H9 (cell line): ENCODE data around the gene SPATA6L. TPM values are rescaled to one million over a fixed set of nuclear protein-coding genes. Genes with fewer than 3 reads are reported as not detected.

ENCODE experiments used
- DNase-seq: peaks from one replicate; pipeline ENCODE4 v3.0.0-alpha.2; 2017
- H2AFZ ChIP-seq: one replicate; pipeline ENCODE4 v1.6.1; 2013; ENCODE audit warnings: mild to moderate bottlenecking, low read length, control low read depth, moderate library complexity
- H2AK5ac ChIP-seq: 2 replicates; pipeline ENCODE4 v1.6.1; 2013; ENCODE audit warnings: low read length, control low read depth, mixed read lengths; ENCODE audit not compliant: insufficient read length
- H2BK120ac ChIP-seq: one replicate; pipeline ENCODE4 v1.6.1; 2013; ENCODE audit warnings: low read depth, mild to moderate bottlenecking, low read length, control low read depth, inconsistent platforms; ENCODE audit not compliant: poor library complexity, severe bottlenecking
- H2BK12ac ChIP-seq: 2 replicates; pipeline ENCODE4 v1.6.1; 2013; ENCODE audit warnings: low read length, control low read depth, mixed read lengths, low read depth; ENCODE audit not compliant: insufficient read length
- H2BK15ac ChIP-seq: 2 replicates; pipeline ENCODE4 v1.6.1; 2013; ENCODE audit warnings: low read depth, low read length, control low read depth
- H2BK20ac ChIP-seq: one replicate; pipeline ENCODE4 v1.6.1; 2013; ENCODE audit warnings: low read depth, mild to moderate bottlenecking, low read length, control low read depth, inconsistent platforms; ENCODE audit not compliant: poor library complexity, severe bottlenecking
- H2BK5ac ChIP-seq: 2 replicates; pipeline ENCODE4 v1.6.1; 2013; ENCODE audit warnings: low read length, control low read depth, mixed read lengths; ENCODE audit not compliant: insufficient read length
- H3K14ac ChIP-seq: 2 replicates; pipeline ENCODE4 v1.6.1; 2013; ENCODE audit warnings: low read length, control low read depth; ENCODE audit not compliant: insufficient read depth
- H3K18ac ChIP-seq: 2 replicates; pipeline ENCODE4 v1.6.1; 2013; ENCODE audit warnings: low read depth, mild to moderate bottlenecking, mixed read lengths, low read length, control low read depth; ENCODE audit not compliant: insufficient read length
- H3K23ac ChIP-seq: 2 replicates; pipeline ENCODE4 v1.6.1; 2013; ENCODE audit warnings: low read length, control low read depth, mixed read lengths, low read depth; ENCODE audit not compliant: insufficient read length
- H3K23me2 ChIP-seq: 2 replicates; pipeline ENCODE4 v1.6.1; 2013; ENCODE audit warnings: low read depth, mild to moderate bottlenecking, mixed read lengths, low read length, control low read depth; ENCODE audit not compliant: insufficient read length, poor library complexity, severe bottlenecking
- H3K27ac ChIP-seq: 2 replicates; pipeline ENCODE4 v1.5.1; 2013; ENCODE audit warnings: low read length, control low read depth, mixed read lengths, low read depth; ENCODE audit not compliant: insufficient read length
- H3K27me3 ChIP-seq: 2 replicates; pipeline ENCODE4 v1.6.1; 2013; ENCODE audit warnings: low read length, control low read depth, inconsistent platforms; ENCODE audit not compliant: insufficient read depth
- H3K4ac ChIP-seq: 2 replicates; pipeline ENCODE4 v1.6.1; 2013; ENCODE audit warnings: low read depth, mild to moderate bottlenecking, control low read depth, inconsistent platforms, low read length, moderate library complexity
- H3K4me1 ChIP-seq: 2 replicates; pipeline ENCODE4 v1.6.1; 2013; ENCODE audit warnings: low read length, control low read depth, inconsistent platforms; ENCODE audit not compliant: insufficient read depth
- H3K4me2 ChIP-seq: 2 replicates; pipeline ENCODE4 v1.6.1; 2013; ENCODE audit warnings: low read length, control low read depth, mixed read lengths; ENCODE audit not compliant: insufficient read length, insufficient read depth
- H3K56ac ChIP-seq: 2 replicates; pipeline ENCODE4 v1.6.1; 2013; ENCODE audit warnings: low read depth, mild to moderate bottlenecking, mixed read lengths, low read length, control low read depth; ENCODE audit not compliant: insufficient read length
- H3K79me1 ChIP-seq: 2 replicates; pipeline ENCODE4 v1.6.1; 2013; ENCODE audit warnings: low read depth, mild to moderate bottlenecking, moderate library complexity, low read length, control low read depth, inconsistent platforms; ENCODE audit not compliant: insufficient read depth, poor library complexity, severe bottlenecking
- H3K79me2 ChIP-seq: 2 replicates; pipeline ENCODE4 v1.6.1; 2013; ENCODE audit warnings: low read length, control low read depth, inconsistent platforms; ENCODE audit not compliant: insufficient read depth
- H3K9ac ChIP-seq: 2 replicates; pipeline ENCODE4 v1.6.1; 2013; ENCODE audit warnings: low read length, control low read depth, mixed read lengths; ENCODE audit not compliant: insufficient read length; ENCODE audit errors: extremely low read depth
- H3K9me3 ChIP-seq: one replicate; pipeline ENCODE4 v1.6.1; 2013; ENCODE audit warnings: low read depth, low read length, inconsistent platforms; ENCODE audit not compliant: control insufficient read depth
- H3T11ph ChIP-seq: one replicate; pipeline ENCODE4 v1.6.1; 2013; ENCODE audit warnings: mild to moderate bottlenecking, low read length, control low read depth, inconsistent platforms
- H4K20me1 ChIP-seq: one replicate; pipeline ENCODE4 v1.6.1; 2013; ENCODE audit not compliant: control insufficient read depth, insufficient read length, insufficient read depth
- H4K5ac ChIP-seq: 2 replicates; pipeline ENCODE4 v1.6.1; 2013; ENCODE audit warnings: low read depth, mild to moderate bottlenecking, mixed read lengths, low read length, control low read depth; ENCODE audit not compliant: insufficient read length
- H4K8ac ChIP-seq: replicated peaks from 2 replicates; pipeline ENCODE4 v1.6.1; 2013; ENCODE audit warnings: low read length, control low read depth, mixed read lengths, low read depth; ENCODE audit not compliant: insufficient read length
- H4K91ac ChIP-seq: 2 replicates; pipeline ENCODE4 v1.6.1; 2013; ENCODE audit warnings: low read depth, mild to moderate bottlenecking, moderate library complexity, mixed read lengths, low read length, control low read depth; ENCODE audit not compliant: insufficient read length
- H3K27ac Mint-ChIP-seq, 3 experiments: 2 replicates in 2 of 3; 3 replicates in 1 of 3; pipeline ENCODE4 v1.8.0; 2020 to 2021; ENCODE audit warnings: mixed read lengths in 3 of 3, mild to moderate bottlenecking in 1 of 3, moderate library complexity in 1 of 3
- H3K27me3 Mint-ChIP-seq: 2 replicates; pipeline ENCODE4 v1.8.0; 2021; ENCODE audit warnings: low read depth, mild to moderate bottlenecking, moderate library complexity, mixed read lengths
- H3K36me3 Mint-ChIP-seq, 3 experiments: 2 replicates in 2 of 3; 3 replicates in 1 of 3; pipeline ENCODE4 v1.8.0; 2020 to 2021; ENCODE audit warnings: low read depth in 3 of 3, mixed read lengths in 3 of 3; ENCODE audit not compliant: insufficient read depth in 1 of 3
- H3K4me1 Mint-ChIP-seq, 2 experiments: 2 replicates each; pipeline ENCODE4 v1.8.0; 2020; ENCODE audit warnings: mixed read lengths in 2 of 2
- H3K4me3 Mint-ChIP-seq, 2 experiments: 2 replicates in 1 of 2; 3 replicates in 1 of 2; pipeline ENCODE4 v1.8.0; 2020 to 2021; ENCODE audit warnings: mild to moderate bottlenecking in 2 of 2, mixed read lengths in 2 of 2, moderate library complexity in 1 of 2
- H3K9me3 Mint-ChIP-seq, 2 experiments: 2 replicates in 1 of 2; 3 replicates in 1 of 2; pipeline ENCODE4 v1.8.0; 2020; ENCODE audit warnings: mild to moderate bottlenecking in 2 of 2, mixed read lengths in 2 of 2, moderate library complexity in 1 of 2
- WGBS: extraction: QIAGEN DNeasy Blood & Tissue Kit; methylation state at CpG from one replicate; pipeline ENCODE4 v1.1.7; 2013; ENCODE audit warnings: missing lambda C conversion rate, low lambda C conversion rate, mixed read lengths; ENCODE audit not compliant: insufficient read length; ENCODE audit errors: extremely low coverage; 5-methylcytosine and 5-hydroxymethylcytosine counted together
- total RNA-seq: library from RNA; stranded (reverse); gene quantifications from 2 replicates; pipeline ENCODE4 v1.2.1, GENCODE V29; 2021
- TF ChIP-seq, protein P1 (sequence below): fragments of 200-600 bp; sonication (generic); conservative IDR thresholded peaks from 3 replicates; pipeline ENCODE4 v1.8.0; 2021; ENCODE audit warnings: antibody characterized with exemption, mild to moderate bottlenecking

SPATA6L gene
- total RNA-seq, 1 experiment from 2014 or later: 0.87 TPM

DNA sequence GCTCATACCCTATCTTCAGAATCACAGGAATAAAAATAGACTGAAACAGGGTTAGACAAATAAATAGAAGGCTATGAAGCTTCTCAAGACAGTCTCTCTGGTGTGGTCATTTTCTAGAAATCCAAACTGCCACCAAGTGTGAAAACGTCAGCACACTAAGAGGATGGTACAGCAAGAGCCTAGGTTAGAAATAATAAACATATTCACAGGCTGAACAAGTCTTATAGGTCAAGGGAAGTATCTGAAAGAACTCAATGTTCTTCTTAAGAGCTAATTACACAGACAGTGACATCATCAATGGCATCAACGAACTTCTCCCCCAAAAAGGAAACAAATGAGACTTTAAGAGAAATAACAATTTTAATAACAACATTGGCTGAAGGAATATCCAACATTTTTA is 26.9 kb downstream of the SPATA6L start:
- DNase-seq: no peak
- peaks cover 3% of the 10 kb centered on the region; the same call in 1 of the 2 replicates for H3K4me1 ChIP-seq
- H3K27me3 ChIP-seq: no peaks in the 10 kb centered on the region
- H3K79me2 ChIP-seq: no peaks in the 10 kb centered on the region
- no peak overlapping the region for H3K14ac ChIP-seq
- Mint-ChIP-seq H3K9me3 (no peaks in the 10 kb centered on the region), H3K27me3 (no peaks in the 10 kb centered on the region), H3K4me1 (peaks cover 10 to 13% of the 10 kb centered on the region in 2 experiments), H3K27ac (no peak overlapping the region; a peak in 1 of 7 replicates), H3K4me3 (no peak overlapping the region), H3K36me3 (no peaks in the 10 kb centered on the region)
- no peak overlapping the region for H4K5ac ChIP-seq
- no peak overlapping the region for H2BK12ac ChIP-seq
- H3K23ac ChIP-seq: no peak overlapping the region
- no peak overlapping the region for H3T11ph ChIP-seq
- H2BK15ac ChIP-seq: no peak overlapping the region
- no peaks in the 10 kb centered on the region for H4K20me1 ChIP-seq
- no peak overlapping the region for H2AK5ac ChIP-seq
- H3K27ac ChIP-seq: no peak overlapping the region
- no peak overlapping the region for H4K91ac ChIP-seq
- no peak overlapping the region for H2AFZ ChIP-seq
- no peak overlapping the region for H3K9ac ChIP-seq
- H3K18ac ChIP-seq: no peak overlapping the region
- H3K9me3 ChIP-seq: no peaks in the 10 kb centered on the region
- H2BK120ac ChIP-seq: no peak overlapping the region
- no peak overlapping the region for H2BK20ac ChIP-seq
- no peak overlapping the region for H3K4me2 ChIP-seq
- TF ChIP-seq, protein P1, sequence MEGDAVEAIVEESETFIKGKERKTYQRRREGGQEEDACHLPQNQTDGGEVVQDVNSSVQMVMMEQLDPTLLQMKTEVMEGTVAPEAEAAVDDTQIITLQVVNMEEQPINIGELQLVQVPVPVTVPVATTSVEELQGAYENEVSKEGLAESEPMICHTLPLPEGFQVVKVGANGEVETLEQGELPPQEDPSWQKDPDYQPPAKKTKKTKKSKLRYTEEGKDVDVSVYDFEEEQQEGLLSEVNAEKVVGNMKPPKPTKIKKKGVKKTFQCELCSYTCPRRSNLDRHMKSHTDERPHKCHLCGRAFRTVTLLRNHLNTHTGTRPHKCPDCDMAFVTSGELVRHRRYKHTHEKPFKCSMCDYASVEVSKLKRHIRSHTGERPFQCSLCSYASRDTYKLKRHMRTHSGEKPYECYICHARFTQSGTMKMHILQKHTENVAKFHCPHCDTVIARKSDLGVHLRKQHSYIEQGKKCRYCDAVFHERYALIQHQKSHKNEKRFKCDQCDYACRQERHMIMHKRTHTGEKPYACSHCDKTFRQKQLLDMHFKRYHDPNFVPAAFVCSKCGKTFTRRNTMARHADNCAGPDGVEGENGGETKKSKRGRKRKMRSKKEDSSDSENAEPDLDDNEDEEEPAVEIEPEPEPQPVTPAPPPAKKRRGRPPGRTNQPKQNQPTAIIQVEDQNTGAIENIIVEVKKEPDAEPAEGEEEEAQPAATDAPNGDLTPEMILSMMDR: no peak
- WGBS: no CpG with 5 or more reads among the region's 2 CpGs
- no peak overlapping the region for H4K8ac ChIP-seq
- H3K4ac ChIP-seq: no peak overlapping the region
- H3K79me1 ChIP-seq: no peaks in the 10 kb centered on the region
- no peak overlapping the region for H2BK5ac ChIP-seq
- no peak overlapping the region for H3K56ac ChIP-seq
- H3K23me2 ChIP-seq: no peaks in the 10 kb centered on the region
